Lung (tissue), 12 donors: ENCODE measurements around the gene RNF150. TPM values are rescaled to one million over a fixed set of nuclear protein-coding genes. Genes with fewer than 3 reads are reported as not detected.

Experiments used
- ATAC-seq: fragments of 200-7000 bp; cut with Tn5 transposase; one replicate; pipeline ENCODE4 v1.9.1; 2020; ENCODE audit warnings: moderate number of reproducible peaks; ENCODE audit not compliant: insufficient read depth, low FRiP score
- DNase-seq, 3 donors: peaks; one replicate each; pipeline ENCODE4 v3.0.0-alpha.2; 2013 to 2017
- H3K27ac ChIP-seq, 2 donors: one replicate each; pipeline ENCODE4 v1.5.1; 2013; ENCODE audit warnings: mild to moderate bottlenecking in 2 of 2, moderate library complexity in 2 of 2, control low read depth in 1 of 2, inconsistent platforms in 1 of 2, low read depth in 1 of 2, low read length in 1 of 2
- H3K27me3 ChIP-seq, 3 donors: one replicate each; pipeline ENCODE4 v1.5.1; 2013; ENCODE audit warnings: low read length in 2 of 3; ENCODE audit not compliant: control insufficient read depth in 3 of 3, insufficient read depth in 3 of 3
- H3K36me3 ChIP-seq, 4 donors: one replicate each; pipeline ENCODE4 v1.5.1; 2013; ENCODE audit warnings: low read length in 4 of 4, mild to moderate bottlenecking in 1 of 4, moderate library complexity in 1 of 4; ENCODE audit not compliant: control insufficient read depth in 4 of 4, insufficient read depth in 4 of 4
- H3K4me1 ChIP-seq, 5 donors: one replicate each; pipeline ENCODE4 v1.5.1; 2013; ENCODE audit warnings: low read length in 5 of 5, mild to moderate bottlenecking in 2 of 5, moderate library complexity in 1 of 5; ENCODE audit not compliant: control insufficient read depth in 5 of 5, insufficient read depth in 5 of 5
- H3K4me3 ChIP-seq: one replicate; pipeline ENCODE4 v1.5.1; 2013; ENCODE audit warnings: mild to moderate bottlenecking, control low read depth, moderate library complexity
- H3K9ac ChIP-seq, 2 donors: one replicate each; pipeline ENCODE4 v1.5.1; 2013; ENCODE audit warnings: low read length in 2 of 2, control low read depth in 1 of 2; ENCODE audit not compliant: insufficient read depth in 1 of 2
- H3K9me3 ChIP-seq, 4 donors: one replicate each; pipeline ENCODE4 v1.5.1; 2013; ENCODE audit warnings: low read length in 3 of 4, mild to moderate bottlenecking in 1 of 4, moderate library complexity in 1 of 4; ENCODE audit not compliant: control insufficient read depth in 4 of 4, insufficient read depth in 3 of 4
- CTCF ChIP-seq: IDR thresholded peaks from 2 replicates; pipeline ENCODE4 v1.5.1; 2012; ENCODE audit warnings: mild to moderate bottlenecking; ENCODE audit errors: control extremely low read depth, extremely low read depth
- WGBS, 2 donors: extraction: QIAGEN DNeasy Blood & Tissue Kit; methylation state at CpG; one replicate each; pipeline ENCODE4 v1.1.7; 2013; 5-methylcytosine and 5-hydroxymethylcytosine counted together
- polyA plus RNA-seq, 2 donors: library from polyadenylated mRNA; stranded (reverse); fragments of 200-250 nt; gene quantifications; one replicate each; pipeline ENCODE4 v1.2.1, GENCODE V29; 2013
- total RNA-seq, 2 donors: library from RNA; depleted of rRNA in 1 of 2; stranded (reverse); fragments of >200 nt in 1 of 2; gene quantifications; one replicate each; pipeline ENCODE4 v1.2.1, GENCODE V29; 2014 to 2021
- donor health status: control.
- donor health status: control.
- donor health status: Bipolar disorder and iron deficiency.
- donor health status: healthy.
- donor health status: DM: yes; HTN: yes; CAD: no.

RNF150 gene
- total and polyA plus RNA-seq, 4 donors, result 0.18 to 19.3 (median 2.1) TPM

GRCh38 chr4:141119071-141119470 is 14.2 kb downstream of the RNF150 start:
- 79 to 94% methylated on average over 1 of the region's 1 CpG for WGBS, 2 donors

GRCh38 chr4:141118381-141118780 is 14.9 kb downstream of the RNF150 start:
- H3K9ac ChIP-seq, result no peak overlapping the region
- no peak overlapping the region for H3K4me3 ChIP-seq
- H3K27ac ChIP-seq, result no peak overlapping the region
- no peaks in the 10 kb centered on the region for H3K36me3 ChIP-seq
- no peaks in the 10 kb centered on the region for H3K27me3 ChIP-seq
- H3K4me1 ChIP-seq, result peaks cover 0 to 16% (median 0%) of the 10 kb centered on the region in 5 donors
- H3K9me3 ChIP-seq, result peaks cover 0 to 2% (median 0%) of the 10 kb centered on the region in 4 donors
- ATAC-seq (no peak), DNase-seq (no peak)
- WGBS, 2 donors, result 96% methylated on average over 2 of the region's 2 CpGs
- TF ChIP-seq CTCF, result no peak

More at GRCh38 chr4:141119071-141119470, 14.2 kb downstream of the RNF150 start:
- Histone ChIP-seq H3K4me3 (no peak overlapping the region), H3K36me3 (no peaks in the 10 kb centered on the region), H3K4me1 (peaks cover 0 to 16% (median 0%) of the 10 kb centered on the region in 5 donors), H3K9ac (no peak overlapping the region), H3K27me3 (no peaks in the 10 kb centered on the region), H3K9me3 (peaks cover 0 to 2% (median 0%) of the 10 kb centered on the region in 4 donors), H3K27ac (no peak overlapping the region)
- no peak for DNase-seq
- TF ChIP-seq CTCF, result no peak
- ATAC-seq, result no peak

- H3K4me1 ChIP-seq, result peaks cover 0 to 16% (median 0%) of the 10 kb centered on the region in 5 donors
- ATAC-seq (no peak), DNase-seq (no peak)
- H3K9ac ChIP-seq, result no peak overlapping the region
- no peak overlapping the region for H3K27ac ChIP-seq
- 79 to 83% methylated on average over 1 of the region's 1 CpG for WGBS, 2 donors
- peaks cover 0 to 2% (median 0%) of the 10 kb centered on the region in 4 donors for H3K9me3 ChIP-seq
- TF ChIP-seq CTCF, result no peak
- H3K4me3 ChIP-seq, result no peak overlapping the region
- H3K27me3 ChIP-seq, result no peaks in the 10 kb centered on the region
- H3K36me3 ChIP-seq, result no peaks in the 10 kb centered on the region
Observed at GRCh38 chr4:141117935-141118334, 15.3 kb downstream of the RNF150 start.

GRCh38 chr4:141109983-141110382 is 23.3 kb downstream of the RNF150 start:
- peaks cover 0 to 10% (median 0%) of the 10 kb centered on the region in 5 donors for H3K4me1 ChIP-seq
- TF ChIP-seq CTCF, result no peak
- H3K9me3 ChIP-seq, result no peaks in the 10 kb centered on the region
- 72 to 81% methylated on average over 4 of the region's 4 CpGs for WGBS, 2 donors
- no peaks in the 10 kb centered on the region for H3K27me3 ChIP-seq
- H3K9ac ChIP-seq, result no peak overlapping the region
- DNase-seq, result no peak
- H3K4me3 ChIP-seq, result no peak overlapping the region
- H3K27ac ChIP-seq, result no peak overlapping the region
- no peak for ATAC-seq
- H3K36me3 ChIP-seq, result no peaks in the 10 kb centered on the region
